OCI-LY3 (cell line): ENCODE measurements around the gene TEC.

ENCODE experiments used
- H2AFZ ChIP-seq: fragments of 200-600, 300-600 bp; shearing (Covaris generic); 2 replicates; pipeline ENCODE4 v1.6.0; 2014; ENCODE audit warnings: antibody characterized with exemption, low read depth, low read length
- H3K27ac ChIP-seq: fragments of 200-600, 300-600 bp; sonication (generic); 2 replicates; pipeline ENCODE4 v1.5.1; 2014; ENCODE audit warnings: mild to moderate bottlenecking, low read length, moderate library complexity, mixed read lengths
- H3K27me3 ChIP-seq: fragments of 200-600, 300-600 bp; sonication (generic); 2 replicates; pipeline ENCODE4 v1.6.1; 2014; ENCODE audit warnings: low read depth, low read length, mixed read lengths
- H3K36me3 ChIP-seq: fragments of 200-600, 300-600 bp; sonication (generic); replicated peaks from 2 replicates; pipeline ENCODE3; 2014; ENCODE audit warnings: low read depth, low read length, mixed read lengths
- H3K4me1 ChIP-seq: fragments of 300-600, 200-600 bp; sonication (generic); 2 replicates; pipeline ENCODE4 v1.6.1; 2014; ENCODE audit warnings: low read length, mixed read lengths
- H3K4me2 ChIP-seq: fragments of 200-600, 300-600 bp; sonication (generic); 2 replicates; pipeline ENCODE4 v1.6.1; 2014; ENCODE audit warnings: low read length, mixed read lengths
- H3K4me3 ChIP-seq: fragments of 300-600, 200-600 bp; sonication (generic); 2 replicates; pipeline ENCODE4 v1.5.1; 2014; ENCODE audit warnings: antibody characterized with exemption, mild to moderate bottlenecking, low read length, moderate library complexity
- H3K79me2 ChIP-seq: fragments of 300-600, 200-600 bp; shearing (Covaris generic); 2 replicates; pipeline ENCODE4 v1.6.1; 2014; ENCODE audit warnings: mild to moderate bottlenecking, low read length, mixed read lengths
- H3K9ac ChIP-seq: fragments of 300-600, 200-600 bp; shearing (Covaris generic); 2 replicates; pipeline ENCODE4 v1.6.0; 2014; ENCODE audit warnings: mild to moderate bottlenecking, low read length, moderate library complexity
- H3K9me3 ChIP-seq: fragments of 200-600, 300-600 bp; shearing (Covaris generic); 2 replicates; pipeline ENCODE4 v1.6.1; 2014; ENCODE audit warnings: low read length, mixed read lengths; ENCODE audit not compliant: insufficient read depth
- H4K20me1 ChIP-seq: fragments of 200-600, 300-600 bp; sonication (generic); 2 replicates; pipeline ENCODE4 v1.6.1; 2016; ENCODE audit warnings: low read length, mixed read lengths; ENCODE audit not compliant: insufficient read depth
- EZH2phosphoT487 ChIP-seq: fragments of 200-600 bp; shearing (Covaris generic); IDR thresholded peaks from 2 replicates; pipeline ENCODE4 v1.6.1; 2018; ENCODE audit warnings: antibody characterized with exemption, mixed run types, low read depth
- TF ChIP-seq, protein P1 (sequence below): fragments of 200-600, 300-600 bp; sonication (generic); IDR thresholded peaks from 2 replicates; pipeline ENCODE4 v1.5.1; 2014; ENCODE audit warnings: antibody characterized with exemption, low read length, low read depth

The TEC gene

DNA sequence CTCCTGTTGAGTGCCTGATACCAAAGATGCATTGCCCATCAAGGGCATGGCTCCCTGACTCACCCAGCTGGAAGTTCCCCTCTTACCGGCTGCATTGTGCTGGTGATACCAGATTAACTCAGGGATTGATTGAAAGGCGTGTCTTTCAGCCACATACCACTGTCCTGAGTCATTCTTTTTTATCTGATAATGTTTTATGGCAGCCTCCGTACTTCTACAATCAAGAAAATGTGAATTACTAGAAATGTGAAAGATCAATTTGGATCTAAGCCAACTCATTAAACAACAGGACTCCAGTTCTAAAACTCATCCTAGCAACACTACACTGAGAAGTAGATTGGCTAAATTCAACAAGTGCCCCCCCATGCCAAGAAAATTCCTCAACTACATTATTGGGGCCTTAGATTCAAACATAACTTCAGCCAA lies 175.6 kb downstream of the TEC start:
- no peaks in the 10 kb centered on the region for H3K4me1 ChIP-seq
- H3K9ac ChIP-seq, result no peak overlapping the region
- no peak overlapping the region for H3K27ac ChIP-seq
- no peak overlapping the region for H2AFZ ChIP-seq
- no peaks in the 10 kb centered on the region for H4K20me1 ChIP-seq
- no peaks in the 10 kb centered on the region for H3K79me2 ChIP-seq
- no peak overlapping the region for H3K4me3 ChIP-seq
- TF ChIP-seq, protein P1, sequence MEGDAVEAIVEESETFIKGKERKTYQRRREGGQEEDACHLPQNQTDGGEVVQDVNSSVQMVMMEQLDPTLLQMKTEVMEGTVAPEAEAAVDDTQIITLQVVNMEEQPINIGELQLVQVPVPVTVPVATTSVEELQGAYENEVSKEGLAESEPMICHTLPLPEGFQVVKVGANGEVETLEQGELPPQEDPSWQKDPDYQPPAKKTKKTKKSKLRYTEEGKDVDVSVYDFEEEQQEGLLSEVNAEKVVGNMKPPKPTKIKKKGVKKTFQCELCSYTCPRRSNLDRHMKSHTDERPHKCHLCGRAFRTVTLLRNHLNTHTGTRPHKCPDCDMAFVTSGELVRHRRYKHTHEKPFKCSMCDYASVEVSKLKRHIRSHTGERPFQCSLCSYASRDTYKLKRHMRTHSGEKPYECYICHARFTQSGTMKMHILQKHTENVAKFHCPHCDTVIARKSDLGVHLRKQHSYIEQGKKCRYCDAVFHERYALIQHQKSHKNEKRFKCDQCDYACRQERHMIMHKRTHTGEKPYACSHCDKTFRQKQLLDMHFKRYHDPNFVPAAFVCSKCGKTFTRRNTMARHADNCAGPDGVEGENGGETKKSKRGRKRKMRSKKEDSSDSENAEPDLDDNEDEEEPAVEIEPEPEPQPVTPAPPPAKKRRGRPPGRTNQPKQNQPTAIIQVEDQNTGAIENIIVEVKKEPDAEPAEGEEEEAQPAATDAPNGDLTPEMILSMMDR, result no peak
- TF ChIP-seq EZH2phosphoT487, result no peak
- no peak overlapping the region for H3K4me2 ChIP-seq
- H3K27me3 ChIP-seq, result no peaks in the 10 kb centered on the region
- no peaks in the 10 kb centered on the region for H3K9me3 ChIP-seq
- no peaks in the 10 kb centered on the region for H3K36me3 ChIP-seq

DNA sequence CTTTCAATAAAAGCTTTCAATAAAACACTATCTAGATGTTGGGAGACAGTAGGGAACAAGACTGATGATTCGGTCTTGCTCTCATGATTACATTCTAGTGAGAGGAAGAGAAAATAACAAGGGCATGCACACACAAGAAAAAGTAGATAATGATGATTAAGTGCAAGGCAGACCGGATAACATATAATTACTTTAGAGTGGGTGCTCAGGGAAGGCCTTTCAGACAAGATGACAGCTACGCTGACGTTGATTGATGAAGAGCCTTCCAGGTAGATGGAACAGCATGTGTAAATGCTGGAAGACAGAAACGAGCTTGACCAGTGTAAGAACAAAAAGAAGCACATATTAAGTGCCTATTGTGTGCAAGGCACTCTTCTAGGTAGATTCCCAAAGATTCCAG lies 179.0 kb downstream of the TEC start:
- H3K36me3 ChIP-seq, result no peaks in the 10 kb centered on the region
- no peak overlapping the region for H3K4me3 ChIP-seq
- no peak for TF ChIP-seq EZH2phosphoT487
- TF ChIP-seq, protein P1, result no peak
- H4K20me1 ChIP-seq, result no peaks in the 10 kb centered on the region
- H3K4me2 ChIP-seq, result no peak overlapping the region
- no peaks in the 10 kb centered on the region for H3K9me3 ChIP-seq
- no peaks in the 10 kb centered on the region for H3K27me3 ChIP-seq
- no peak overlapping the region for H3K9ac ChIP-seq
- no peak overlapping the region for H3K27ac ChIP-seq
- H2AFZ ChIP-seq, result no peak overlapping the region
- H3K4me1 ChIP-seq, result peaks cover 15% of the 10 kb centered on the region
- H3K79me2 ChIP-seq, result no peaks in the 10 kb centered on the region

DNA sequence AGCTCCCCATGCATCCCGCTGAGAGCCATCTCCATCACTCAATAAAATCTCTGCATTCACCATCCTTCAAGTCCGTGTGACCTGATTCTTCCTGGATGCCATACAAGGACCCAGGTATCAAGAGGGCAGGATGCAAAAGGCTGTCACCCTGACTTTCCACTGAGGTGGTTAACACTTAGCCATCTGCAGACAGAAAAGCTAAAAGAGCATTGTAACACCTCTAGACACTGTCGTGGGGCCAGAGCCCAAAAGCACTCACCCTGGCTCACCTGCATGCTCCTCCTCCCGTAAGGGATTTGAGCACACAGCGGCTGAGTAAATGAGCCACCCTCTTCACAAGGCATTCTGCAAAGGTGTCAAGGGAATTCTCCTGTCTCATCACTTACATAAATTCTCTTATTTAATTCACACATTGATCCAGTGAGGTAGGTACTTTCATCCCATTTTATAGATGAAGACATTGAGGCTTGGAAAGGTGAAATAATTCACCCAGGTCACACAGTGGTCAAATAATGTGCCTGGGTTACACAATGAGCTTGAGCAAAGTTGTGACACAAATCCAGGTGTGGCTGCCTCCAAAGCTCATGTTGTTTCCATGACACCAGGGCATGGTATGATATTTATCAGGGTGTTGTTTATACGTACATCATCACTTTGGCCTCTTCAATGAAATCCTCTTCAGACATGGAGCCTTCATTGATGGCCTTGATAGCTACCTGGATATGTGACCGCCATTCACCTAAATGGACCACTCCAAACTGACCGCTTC lies 183.6 kb downstream of the TEC start:
- peak overlapping the region; percentile 41; the same call in 1 of the 2 replicates for H3K9ac ChIP-seq
- H3K4me3 ChIP-seq, result no peak overlapping the region
- no peaks in the 10 kb centered on the region for H3K27me3 ChIP-seq
- H2AFZ ChIP-seq, result 0 out of 2 replicates have a peak overlapping the region, but pooled peaks have one; percentile 28
- peak overlapping the region; percentile 50; the same call in 1 of the 2 replicates for H3K27ac ChIP-seq
- H3K9me3 ChIP-seq, result no peaks in the 10 kb centered on the region
- H3K79me2 ChIP-seq, result no peaks in the 10 kb centered on the region
- H4K20me1 ChIP-seq, result no peaks in the 10 kb centered on the region
- H3K36me3 ChIP-seq, result no peaks in the 10 kb centered on the region
- TF ChIP-seq, protein P1, result no peak
- peak overlapping the region; percentile 25; the same call in 1 of the 2 replicates for H3K4me2 ChIP-seq
- H3K4me1 ChIP-seq, result peaks cover 51% of the 10 kb centered on the region
